ENCODE results near the gene ARHGAP4.

Gene ARHGAP4

GRCh38 chrX:153966841-153967535 lies 40.9 kb upstream of the ARHGAP4 start:
- Histone ChIP-seq H3K9me3 (ENCODE audit: low read depth, low read length) (no peaks in the 10 kb centered on the region), H3K36me3 (ENCODE audit: insufficient read depth, low read length) (peaks cover 30% of the 10 kb centered on the region; the same call in 1 of the 2 replicates), H3K9ac (ENCODE audit: insufficient read length) (no peak overlapping the region), H3K4me3 (no peak overlapping the region), H3K27ac (no peak overlapping the region)
- TF ChIP-seq FOXP2 (optimal IDR thresholded peaks at IDR 0.05; ENCODE audit: control extremely low read depth, extremely low read length, insufficient read depth) (no peak), POLR2AphosphoS5 (IDR thresholded peaks at IDR 0.05; ENCODE audit: borderline replicate concordance, low read depth, low read length) (no peak), EZH2 (IDR thresholded peaks at IDR 0.05) (no peak)
- no peak for DNase-seq (ENCODE audit: low read depth, low spot score)

GRCh38 chrX:153966283-153966688 lies 40.2 kb upstream of the ARHGAP4 start:
- TF ChIP-seq POLR2AphosphoS5 (IDR thresholded peaks at IDR 0.05; ENCODE audit: borderline replicate concordance, low read depth, low read length), result no peak
- TF ChIP-seq FOXP2 (optimal IDR thresholded peaks at IDR 0.05; ENCODE audit: control extremely low read depth, extremely low read length, insufficient read depth), result no peak
- no peak for TF ChIP-seq EZH2 (IDR thresholded peaks at IDR 0.05)
- Histone ChIP-seq H3K9ac (ENCODE audit: insufficient read length) (no peak overlapping the region), H3K4me3 (no peak overlapping the region), H3K36me3 (ENCODE audit: insufficient read depth, low read length) (peaks cover 38% of the 10 kb centered on the region; the same call in 1 of the 2 replicates), H3K27ac (no peak overlapping the region), H3K9me3 (ENCODE audit: low read depth, low read length) (no peaks in the 10 kb centered on the region)
- DNase-seq (ENCODE audit: low read depth, low spot score), result no peak

DNA sequence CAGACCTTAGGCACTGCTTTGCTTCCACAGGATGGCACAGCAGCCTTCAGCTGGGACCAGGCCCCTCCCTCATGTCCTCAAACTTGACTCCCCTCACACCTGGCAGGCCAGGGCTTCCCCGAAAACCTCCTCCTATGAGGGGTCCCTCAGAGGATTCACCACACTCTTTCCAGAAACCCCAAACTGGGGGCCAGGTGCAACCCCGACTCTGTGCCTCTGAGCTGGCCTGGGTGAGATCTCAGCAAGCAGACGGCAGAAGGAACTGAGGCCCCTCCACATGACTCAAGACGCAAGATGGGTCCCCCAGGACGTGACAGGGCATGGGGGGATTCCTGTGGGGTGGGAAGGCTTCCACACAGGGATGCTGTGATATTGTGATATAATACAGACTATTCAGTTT lies 39.3 kb upstream of the ARHGAP4 start:
- no peak overlapping the region for H3K27ac ChIP-seq
- DNase-seq (ENCODE audit: low read depth, low spot score), result no peak
- no peak overlapping the region for H3K4me3 ChIP-seq
- H3K9me3 ChIP-seq (ENCODE audit: low read depth, low read length), result no peaks in the 10 kb centered on the region
- no peak overlapping the region for H3K9ac ChIP-seq (ENCODE audit: insufficient read length)
- peaks cover 45% of the 10 kb centered on the region; the same call in 1 of the 2 replicates for H3K36me3 ChIP-seq (ENCODE audit: insufficient read depth, low read length)
- TF ChIP-seq FOXP2 (optimal IDR thresholded peaks at IDR 0.05; ENCODE audit: control extremely low read depth, extremely low read length, insufficient read depth) (no peak), POLR2AphosphoS5 (IDR thresholded peaks at IDR 0.05; ENCODE audit: borderline replicate concordance, low read depth, low read length) (no peak), EZH2 (IDR thresholded peaks at IDR 0.05) (no peak)

DNA sequence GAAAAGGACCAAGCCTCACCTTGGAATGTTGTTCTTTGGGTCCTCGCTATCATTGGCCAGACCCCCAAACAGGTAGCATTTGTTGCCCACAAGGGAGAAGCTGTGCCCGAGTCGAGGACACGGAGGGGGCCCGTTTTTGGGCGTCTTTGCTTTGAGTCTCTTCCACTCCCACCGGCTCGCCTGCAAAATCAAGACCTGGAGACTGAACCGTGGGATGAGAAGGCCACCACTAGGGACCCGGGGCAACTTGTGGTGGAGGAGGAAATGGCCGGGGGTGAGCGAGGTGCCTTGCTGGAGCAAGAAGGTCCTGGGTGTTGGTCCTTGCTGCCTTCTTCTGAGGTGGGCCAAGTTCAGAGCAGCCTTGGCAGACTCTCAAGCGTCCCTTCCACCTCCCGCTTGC lies 38.0 kb upstream of the ARHGAP4 start:
- Histone ChIP-seq H3K9me3 (ENCODE audit: low read depth, low read length) (no peaks in the 10 kb centered on the region), H3K9ac (ENCODE audit: insufficient read length) (no peak overlapping the region), H3K4me3 (no peak overlapping the region), H3K36me3 (ENCODE audit: insufficient read depth, low read length) (peaks cover 51% of the 10 kb centered on the region; the same call in 1 of the 2 replicates), H3K27ac (no peak overlapping the region)
- DNase-seq (ENCODE audit: low read depth, low spot score), result no peak
- TF ChIP-seq FOXP2 (optimal IDR thresholded peaks at IDR 0.05; ENCODE audit: control extremely low read depth, extremely low read length, insufficient read depth) (no peak), POLR2AphosphoS5 (IDR thresholded peaks at IDR 0.05; ENCODE audit: borderline replicate concordance, low read depth, low read length) (no peak), EZH2 (IDR thresholded peaks at IDR 0.05) (no peak)

GRCh38 chrX:153963546-153963945 lies 37.5 kb upstream of the ARHGAP4 start:
- Histone ChIP-seq H3K4me3 (no peak overlapping the region), H3K27ac (no peak overlapping the region), H3K36me3 (ENCODE audit: insufficient read depth, low read length) (peaks cover 53% of the 10 kb centered on the region; the same call in 1 of the 2 replicates), H3K9me3 (ENCODE audit: low read depth, low read length) (no peaks in the 10 kb centered on the region), H3K9ac (ENCODE audit: insufficient read length) (no peak overlapping the region)
- TF ChIP-seq FOXP2 (optimal IDR thresholded peaks at IDR 0.05; ENCODE audit: control extremely low read depth, extremely low read length, insufficient read depth), result no peak
- no peak for TF ChIP-seq POLR2AphosphoS5 (IDR thresholded peaks at IDR 0.05; ENCODE audit: borderline replicate concordance, low read depth, low read length)
- TF ChIP-seq EZH2 (IDR thresholded peaks at IDR 0.05), result no peak
- DNase-seq (ENCODE audit: low read depth, low spot score), result no peak

GRCh38 chrX:153961292-153961691 lies 35.2 kb upstream of the ARHGAP4 start:
- Histone ChIP-seq H3K9me3 (ENCODE audit: low read depth, low read length) (no peaks in the 10 kb centered on the region), H3K27ac (no peak overlapping the region), H3K36me3 (ENCODE audit: insufficient read depth, low read length) (peaks cover 70% of the 10 kb centered on the region; the same call in 1 of the 2 replicates), H3K9ac (ENCODE audit: insufficient read length) (no peak overlapping the region), H3K4me3 (no peak overlapping the region)
- DNase-seq (ENCODE audit: low read depth, low spot score), result no peak
- no peak for TF ChIP-seq FOXP2 (optimal IDR thresholded peaks at IDR 0.05; ENCODE audit: control extremely low read depth, extremely low read length, insufficient read depth)
- TF ChIP-seq EZH2 (IDR thresholded peaks at IDR 0.05), result no peak
- TF ChIP-seq POLR2AphosphoS5 (IDR thresholded peaks at IDR 0.05; ENCODE audit: borderline replicate concordance, low read depth, low read length), result no peak

DNA sequence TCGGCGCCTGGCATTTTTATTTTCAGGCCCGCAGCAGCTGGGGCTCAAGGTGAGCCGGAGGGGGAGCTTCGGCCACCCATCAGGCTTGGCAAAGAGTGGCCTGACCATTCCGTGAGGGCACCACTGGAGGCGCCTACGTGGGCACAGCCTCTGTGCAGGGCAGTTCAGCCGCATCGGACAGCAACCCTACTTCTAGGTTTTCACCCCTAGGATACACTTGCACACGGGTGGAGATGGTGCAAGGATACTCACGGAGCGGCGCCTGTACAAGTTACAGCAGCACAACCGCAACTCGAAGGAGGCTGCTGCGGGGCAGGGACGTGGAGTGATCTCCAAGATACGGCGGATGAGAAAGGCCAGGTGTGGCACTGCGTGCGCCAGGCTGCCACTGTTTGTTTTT lies 34.7 kb upstream of the ARHGAP4 start:
- Histone ChIP-seq H3K4me3 (no peak overlapping the region), H3K27ac (no peak overlapping the region), H3K36me3 (ENCODE audit: insufficient read depth, low read length) (peaks cover 75% of the 10 kb centered on the region; the same call in 1 of the 2 replicates), H3K9ac (ENCODE audit: insufficient read length) (no peak overlapping the region), H3K9me3 (ENCODE audit: low read depth, low read length) (no peaks in the 10 kb centered on the region)
- no peak for TF ChIP-seq POLR2AphosphoS5 (IDR thresholded peaks at IDR 0.05; ENCODE audit: borderline replicate concordance, low read depth, low read length)
- TF ChIP-seq EZH2 (IDR thresholded peaks at IDR 0.05), result no peak
- TF ChIP-seq FOXP2 (optimal IDR thresholded peaks at IDR 0.05; ENCODE audit: control extremely low read depth, extremely low read length, insufficient read depth), result no peak
- DNase-seq (ENCODE audit: low read depth, low spot score), result no peak

DNA sequence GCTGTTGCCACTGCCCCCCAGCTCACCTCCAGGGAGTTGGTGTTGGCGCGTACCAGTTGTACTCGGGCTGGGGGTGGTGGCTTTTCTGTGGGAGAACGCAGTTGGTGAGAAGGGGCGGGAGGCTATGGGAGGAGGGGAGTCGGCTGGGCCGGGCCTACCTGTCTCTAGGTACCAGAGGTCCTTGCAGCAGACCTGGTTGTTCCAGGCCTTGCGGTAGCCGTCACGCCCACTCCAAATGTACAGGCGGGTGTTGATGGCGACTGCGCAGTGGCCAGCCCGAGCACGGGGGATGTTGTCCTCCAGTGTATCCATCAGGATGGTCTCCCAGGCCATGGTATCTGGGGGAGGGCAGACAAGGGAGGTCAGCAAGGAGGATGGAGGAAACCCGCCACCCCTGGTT lies 34.0 kb upstream of the ARHGAP4 start:
- DNase-seq (ENCODE audit: low read depth, low spot score), result no peak
- H3K4me3 ChIP-seq, result no peak overlapping the region
- H3K9me3 ChIP-seq (ENCODE audit: low read depth, low read length), result no peaks in the 10 kb centered on the region
- H3K36me3 ChIP-seq (ENCODE audit: insufficient read depth, low read length), result peaks cover 81% of the 10 kb centered on the region; the same call in 1 of the 2 replicates
- TF ChIP-seq FOXP2 (optimal IDR thresholded peaks at IDR 0.05; ENCODE audit: control extremely low read depth, extremely low read length, insufficient read depth), result no peak
- TF ChIP-seq POLR2AphosphoS5 (IDR thresholded peaks at IDR 0.05; ENCODE audit: borderline replicate concordance, low read depth, low read length), result no peak
- no peak for TF ChIP-seq EZH2 (IDR thresholded peaks at IDR 0.05)
- no peak overlapping the region for H3K9ac ChIP-seq (ENCODE audit: insufficient read length)
- H3K27ac ChIP-seq, result no peak overlapping the region
